Activated naive CD8-positive, alpha-beta T cell treated with anti-CD3 and anti-CD28 coated beads, Interleukin-2, amount 50 U/mL, for 24 hours (primary cell): ENCODE results near the gene PARD6A.
"Not testable (repeated sequence)": the region's sequence is repeated elsewhere in the genome, so short reads cannot be mapped to it uniquely, and the experiment has no call there.

Experiments used
- ATAC-seq: fragments of 150-1000 bp; cut with Tn5 transposase; one replicate; pipeline ENCODE4 v1.10.0; 2021
- DNase-seq: peaks from one replicate; pipeline ENCODE4 v3.0.0; 2021
- H3K27ac Mint-ChIP-seq: one replicate; pipeline ENCODE4 v1.8.0; 2021; ENCODE audit warnings: mild to moderate bottlenecking, mixed read lengths
- H3K27me3 Mint-ChIP-seq: one replicate; pipeline ENCODE4 v1.8.0; 2021; ENCODE audit warnings: mixed read lengths
- H3K36me3 Mint-ChIP-seq: one replicate; pipeline ENCODE4 v1.8.0; 2021; ENCODE audit warnings: low read depth, mixed read lengths
- H3K4me1 Mint-ChIP-seq: one replicate; pipeline ENCODE4 v1.8.0; 2021; ENCODE audit warnings: mixed read lengths
- H3K4me3 Mint-ChIP-seq: one replicate; pipeline ENCODE4 v1.8.0; 2021; ENCODE audit warnings: mild to moderate bottlenecking, moderate library complexity, mixed read lengths
- H3K9me3 Mint-ChIP-seq: one replicate; pipeline ENCODE4 v1.8.0; 2021; ENCODE audit warnings: mixed read lengths

The PARD6A gene

GRCh38 chr16:67679935-67680897 lies 19.5 kb downstream of the PARD6A start:
- no peaks in the 10 kb centered on the region for H3K4me1 Mint-ChIP-seq
- peaks cover 10% of the 10 kb centered on the region for H3K36me3 Mint-ChIP-seq
- H3K9me3 Mint-ChIP-seq = no peaks in the 10 kb centered on the region
- H3K27me3 Mint-ChIP-seq = no peaks in the 10 kb centered on the region
- H3K4me3 Mint-ChIP-seq = no peak overlapping the region
- no peak overlapping the region for H3K27ac Mint-ChIP-seq
- DNase-seq (no peak), ATAC-seq (no peak)

GRCh38 chr16:67683767-67684166 lies 23.0 kb downstream of the PARD6A start:
- no peaks in the 10 kb centered on the region for H3K9me3 Mint-ChIP-seq
- peaks cover 3% of the 10 kb centered on the region for H3K4me1 Mint-ChIP-seq
- DNase-seq = no peak
- H3K4me3 Mint-ChIP-seq = no peak overlapping the region
- ATAC-seq = no peak
- no peak overlapping the region for H3K27ac Mint-ChIP-seq
- no peaks in the 10 kb centered on the region for H3K27me3 Mint-ChIP-seq
- H3K36me3 Mint-ChIP-seq = peaks cover 15% of the 10 kb centered on the region

GRCh38 chr16:67685388-67686112 lies 24.8 kb downstream of the PARD6A start:
- no peaks in the 10 kb centered on the region for H3K27me3 Mint-ChIP-seq
- no peaks in the 10 kb centered on the region for H3K9me3 Mint-ChIP-seq
- no peak for DNase-seq
- ATAC-seq = no peak
- H3K36me3 Mint-ChIP-seq = peaks cover 15% of the 10 kb centered on the region
- H3K4me3 Mint-ChIP-seq = no peak overlapping the region
- H3K4me1 Mint-ChIP-seq = peaks cover 3% of the 10 kb centered on the region
- no peak overlapping the region for H3K27ac Mint-ChIP-seq

GRCh38 chr16:67693517-67694285 lies 32.9 kb downstream of the PARD6A start:
- not testable (repeated sequence) for H3K27ac Mint-ChIP-seq, H3K4me1 Mint-ChIP-seq, H3K9me3 Mint-ChIP-seq, H3K4me3 Mint-ChIP-seq, H3K36me3 Mint-ChIP-seq, DNase-seq, ATAC-seq, H3K27me3 Mint-ChIP-seq

- Mint-ChIP-seq H3K4me1 (no peaks in the 10 kb centered on the region), H3K27ac (no peak overlapping the region), H3K4me3 (no peak overlapping the region), H3K9me3 (peaks cover 3% of the 10 kb centered on the region), H3K36me3 (peaks cover 6% of the 10 kb centered on the region), H3K27me3 (no peaks in the 10 kb centered on the region)
- no peak for DNase-seq
- ATAC-seq = no peak
Measured at GRCh38 chr16:67694611-67695010, 33.9 kb downstream of the PARD6A start.

GRCh38 chr16:67697422-67698185 lies 36.8 kb downstream of the PARD6A start:
- Mint-ChIP-seq H3K4me1 (no peaks in the 10 kb centered on the region), H3K9me3 (peaks cover 3% of the 10 kb centered on the region), H3K36me3 (peaks cover 6% of the 10 kb centered on the region), H3K4me3 (no peak overlapping the region), H3K27me3 (no peaks in the 10 kb centered on the region), H3K27ac (no peak overlapping the region)
- ATAC-seq = no peak
- DNase-seq = no peak

- Mint-ChIP-seq H3K27ac (no peak overlapping the region), H3K4me3 (no peak overlapping the region), H3K36me3 (peaks cover 10% of the 10 kb centered on the region), H3K27me3 (no peaks in the 10 kb centered on the region), H3K4me1 (peaks cover 16% of the 10 kb centered on the region), H3K9me3 (peaks cover 3% of the 10 kb centered on the region)
- DNase-seq (no peak), ATAC-seq (no peak)
Measured at GRCh38 chr16:67699265-67699664, 38.5 kb downstream of the PARD6A start.

- DNase-seq (no peak), ATAC-seq (no peak)
- peaks cover 10% of the 10 kb centered on the region for H3K36me3 Mint-ChIP-seq
- no peaks in the 10 kb centered on the region for H3K27me3 Mint-ChIP-seq
- H3K27ac Mint-ChIP-seq = no peak overlapping the region
- peaks cover 19% of the 10 kb centered on the region for H3K4me1 Mint-ChIP-seq
- peaks cover 3% of the 10 kb centered on the region for H3K9me3 Mint-ChIP-seq
- H3K4me3 Mint-ChIP-seq = no peak overlapping the region
Measured at GRCh38 chr16:67701420-67701819, 40.7 kb downstream of the PARD6A start.

- Mint-ChIP-seq H3K36me3 (peaks cover 10% of the 10 kb centered on the region), H3K27me3 (no peaks in the 10 kb centered on the region), H3K4me1 (peaks cover 19% of the 10 kb centered on the region), H3K27ac (no peak overlapping the region), H3K4me3 (no peak overlapping the region), H3K9me3 (peaks cover 3% of the 10 kb centered on the region)
- no peak for ATAC-seq
- no peak for DNase-seq
Measured at GRCh38 chr16:67702130-67702529, 41.4 kb downstream of the PARD6A start.

- ATAC-seq = peak; percentile 57
- no peak overlapping the region for H3K4me3 Mint-ChIP-seq
- DNase-seq = no peak
- H3K9me3 Mint-ChIP-seq = peaks cover 2% of the 10 kb centered on the region
- peaks cover 19% of the 10 kb centered on the region for H3K4me1 Mint-ChIP-seq
- no peaks in the 10 kb centered on the region for H3K27me3 Mint-ChIP-seq
- peak overlapping the region; percentile 38 for H3K27ac Mint-ChIP-seq
- peaks cover 5% of the 10 kb centered on the region for H3K36me3 Mint-ChIP-seq
Measured at GRCh38 chr16:67703626-67704025, 42.9 kb downstream of the PARD6A start.

GRCh38 chr16:67704110-67704509 lies 43.4 kb downstream of the PARD6A start:
- ATAC-seq (no peak), DNase-seq (no peak)
- Mint-ChIP-seq H3K4me3 (no peak overlapping the region), H3K27me3 (no peaks in the 10 kb centered on the region), H3K9me3 (no peaks in the 10 kb centered on the region), H3K4me1 (peaks cover 19% of the 10 kb centered on the region), H3K27ac (peak overlapping the region; percentile 38), H3K36me3 (peaks cover 3% of the 10 kb centered on the region)

- H3K4me3 Mint-ChIP-seq = no peak overlapping the region
- DNase-seq (no peak), ATAC-seq (no peak)
- no peak overlapping the region for H3K27ac Mint-ChIP-seq
- H3K36me3 Mint-ChIP-seq = peaks cover 7% of the 10 kb centered on the region
- no peaks in the 10 kb centered on the region for H3K27me3 Mint-ChIP-seq
- peaks cover 19% of the 10 kb centered on the region for H3K4me1 Mint-ChIP-seq
- no peaks in the 10 kb centered on the region for H3K9me3 Mint-ChIP-seq
Measured at GRCh38 chr16:67707210-67707609, 46.5 kb downstream of the PARD6A start.

GRCh38 chr16:67707790-67708189 lies 47.0 kb downstream of the PARD6A start:
- ATAC-seq (no peak), DNase-seq (no peak)
- Mint-ChIP-seq H3K27ac (no peak overlapping the region), H3K4me3 (no peak overlapping the region), H3K27me3 (no peaks in the 10 kb centered on the region), H3K36me3 (peaks cover 7% of the 10 kb centered on the region), H3K4me1 (peaks cover 18% of the 10 kb centered on the region), H3K9me3 (no peaks in the 10 kb centered on the region)

- ATAC-seq (no peak), DNase-seq (no peak)
- Mint-ChIP-seq H3K4me1 (peaks cover 12% of the 10 kb centered on the region), H3K27me3 (no peaks in the 10 kb centered on the region), H3K36me3 (peaks cover 5% of the 10 kb centered on the region), H3K9me3 (no peaks in the 10 kb centered on the region), H3K4me3 (no peak overlapping the region), H3K27ac (no peak overlapping the region)
Measured at GRCh38 chr16:67708368-67708771, 47.6 kb downstream of the PARD6A start.
